HG02981 (cell line): ENCODE data around the gene OGFOD2.
"Not testable (repeated sequence)": the region's sequence is repeated elsewhere in the genome, so short reads cannot be mapped to it uniquely, and the experiment has no call there.

Source experiments
- ATAC-seq: cut with Tn5 transposase; IDR thresholded peaks from one replicate; pipeline ENCODE4 v1.9.1; 2021; ENCODE audit warnings: mild to moderate bottlenecking, moderate library complexity; ENCODE audit not compliant: unreplicated experiment

OGFOD2 gene

GRCh38 chr12:123001464-123001863 is 26.4 kb downstream of the OGFOD2 start:
- ATAC-seq, result no peak

- ATAC-seq, result no peak
Measured at GRCh38 chr12:123003257-123003656, 28.2 kb downstream of the OGFOD2 start.

GRCh38 chr12:123004287-123004686 is 29.2 kb downstream of the OGFOD2 start:
- no peak for ATAC-seq

- no peak for ATAC-seq
Measured at GRCh38 chr12:123005081-123005626, 30.1 kb downstream of the OGFOD2 start.

GRCh38 chr12:123006977-123007376 is 31.9 kb downstream of the OGFOD2 start:
- no peak for ATAC-seq

GRCh38 chr12:123010110-123010509 is 35.1 kb downstream of the OGFOD2 start:
- ATAC-seq, result no peak

GRCh38 chr12:123010681-123011080 is 35.6 kb downstream of the OGFOD2 start:
- no peak for ATAC-seq

- no peak for ATAC-seq
Measured at GRCh38 chr12:123011701-123012100, 36.7 kb downstream of the OGFOD2 start.

GRCh38 chr12:123013185-123014095 is 38.4 kb downstream of the OGFOD2 start:
- no peak for ATAC-seq

- not testable (repeated sequence) for ATAC-seq
Measured at GRCh38 chr12:123014473-123014872, 39.4 kb downstream of the OGFOD2 start.

GRCh38 chr12:123017753-123018152 is 42.7 kb downstream of the OGFOD2 start:
- ATAC-seq, result no peak

- ATAC-seq, result no peak
Measured at GRCh38 chr12:123019841-123020138, 44.7 kb downstream of the OGFOD2 start.

GRCh38 chr12:123021688-123022604 is 46.9 kb downstream of the OGFOD2 start:
- ATAC-seq, result no peak

- ATAC-seq, result no peak
Measured at GRCh38 chr12:123022846-123023245, 47.8 kb downstream of the OGFOD2 start.

- no peak for ATAC-seq
Measured at GRCh38 chr12:123024819-123025391, 49.9 kb downstream of the OGFOD2 start.

- ATAC-seq, result no peak
Measured at GRCh38 chr12:123026094-123026853, 51.2 kb downstream of the OGFOD2 start.

GRCh38 chr12:123027726-123028445 is 52.8 kb downstream of the OGFOD2 start:
- ATAC-seq, result no peak

GRCh38 chr12:123028475-123028874 is 53.4 kb downstream of the OGFOD2 start:
- ATAC-seq, result no peak

GRCh38 chr12:123029550-123029949 is 54.5 kb downstream of the OGFOD2 start:
- ATAC-seq, result no peak
